GM19035 (cell line): ENCODE measurements around the gene MAGEB2.
"Not testable (repeated sequence)": the region's sequence is repeated elsewhere in the genome, so short reads cannot be mapped to it uniquely, and the experiment has no call there.

Source experiments
- ATAC-seq: cut with Tn5 transposase; IDR thresholded peaks from one replicate; pipeline ENCODE4 v1.9.1; 2021; ENCODE audit not compliant: unreplicated experiment

MAGEB2 gene, protein sequence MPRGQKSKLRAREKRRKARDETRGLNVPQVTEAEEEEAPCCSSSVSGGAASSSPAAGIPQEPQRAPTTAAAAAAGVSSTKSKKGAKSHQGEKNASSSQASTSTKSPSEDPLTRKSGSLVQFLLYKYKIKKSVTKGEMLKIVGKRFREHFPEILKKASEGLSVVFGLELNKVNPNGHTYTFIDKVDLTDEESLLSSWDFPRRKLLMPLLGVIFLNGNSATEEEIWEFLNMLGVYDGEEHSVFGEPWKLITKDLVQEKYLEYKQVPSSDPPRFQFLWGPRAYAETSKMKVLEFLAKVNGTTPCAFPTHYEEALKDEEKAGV

DNA sequence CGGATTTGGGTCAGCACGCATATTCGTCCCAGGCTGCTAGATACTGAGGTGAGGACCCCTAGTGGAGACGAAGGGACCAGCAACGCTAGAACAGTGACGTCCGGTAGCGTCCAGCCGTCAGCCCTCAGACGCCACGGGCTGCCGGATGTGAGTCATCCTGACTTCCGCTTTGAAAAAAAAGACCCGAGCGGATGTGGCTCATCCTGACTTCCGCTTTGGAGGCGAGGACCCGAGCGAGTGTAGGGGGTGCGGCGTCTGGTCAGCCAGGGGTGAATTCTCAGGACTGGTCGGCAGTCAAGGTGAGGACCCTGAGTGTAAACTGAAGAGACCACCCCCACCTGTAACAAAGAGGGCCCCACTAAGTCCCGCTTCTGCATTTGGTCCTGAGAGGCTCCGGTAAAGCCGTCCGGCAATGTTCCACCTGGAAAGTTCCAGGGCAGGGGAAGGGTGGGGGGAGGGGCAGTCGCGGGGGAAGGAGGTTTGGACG lies at the start of gene MAGEB2:
TSS of gene MAGEB2 (plus strand) at position 207 of the 487 bp plus-strand sequence. CDS start 3,018 bp downstream, outside the sequence.
- no peak for ATAC-seq

DNA sequence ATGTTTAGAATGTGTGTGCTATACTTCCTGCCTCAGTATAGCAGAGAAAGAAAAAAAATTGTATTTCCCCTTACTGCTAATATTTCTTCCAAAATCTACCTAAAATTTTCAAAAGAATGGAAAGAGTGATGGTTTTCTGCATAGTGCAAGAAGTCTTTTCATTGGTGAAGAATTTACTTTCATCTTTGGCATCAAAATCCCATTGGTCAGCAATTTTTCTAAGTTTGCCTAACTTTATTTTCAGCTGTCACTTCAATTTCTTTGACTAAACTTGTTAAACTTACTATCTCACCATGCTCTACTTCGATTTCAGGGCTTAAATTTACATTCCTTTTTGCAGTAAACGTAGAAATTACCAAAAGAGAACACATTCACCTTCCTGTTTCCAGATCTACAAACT lies 44.5 kb upstream of the MAGEB2 start:
- ATAC-seq: no peak

DNA sequence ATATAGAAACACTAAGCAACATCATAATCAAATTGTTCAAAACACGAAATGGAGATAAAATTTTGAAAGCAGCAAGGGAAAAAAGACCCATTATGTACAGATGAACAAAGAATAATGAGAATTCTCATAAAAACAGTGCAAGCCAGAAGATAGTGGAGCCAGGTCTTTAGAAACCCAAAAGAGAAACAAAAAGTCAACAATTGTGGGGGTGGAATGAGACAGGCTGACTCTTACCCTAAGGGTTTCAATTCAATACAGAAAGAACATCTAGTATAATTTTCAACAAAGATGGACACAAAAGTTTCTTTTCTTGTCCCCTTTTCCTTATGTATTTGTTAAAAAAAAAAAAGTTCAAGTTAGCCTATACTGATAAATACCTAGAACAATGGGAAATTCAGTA lies 34.0 kb upstream of the MAGEB2 start:
- peak; percentile 77 for ATAC-seq

DNA sequence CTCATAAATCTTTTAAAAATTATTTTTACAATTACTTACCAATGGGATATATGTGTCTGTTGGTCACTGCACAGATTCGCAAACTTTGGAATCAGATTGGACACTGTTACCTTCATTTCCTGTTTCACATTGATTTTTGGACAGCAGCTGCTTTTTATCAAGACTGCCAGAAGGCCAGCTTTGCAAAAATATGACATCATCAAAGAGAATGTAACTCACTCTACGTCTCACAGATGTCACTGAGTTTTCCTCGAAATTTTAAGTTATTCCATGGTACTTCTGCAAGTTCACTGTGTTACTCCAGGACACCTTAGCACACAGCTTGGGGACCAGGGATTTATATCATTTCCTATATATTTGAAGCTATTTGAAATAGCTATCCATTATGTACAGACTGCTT lies 31.8 kb upstream of the MAGEB2 start:
- ATAC-seq: no peak

DNA sequence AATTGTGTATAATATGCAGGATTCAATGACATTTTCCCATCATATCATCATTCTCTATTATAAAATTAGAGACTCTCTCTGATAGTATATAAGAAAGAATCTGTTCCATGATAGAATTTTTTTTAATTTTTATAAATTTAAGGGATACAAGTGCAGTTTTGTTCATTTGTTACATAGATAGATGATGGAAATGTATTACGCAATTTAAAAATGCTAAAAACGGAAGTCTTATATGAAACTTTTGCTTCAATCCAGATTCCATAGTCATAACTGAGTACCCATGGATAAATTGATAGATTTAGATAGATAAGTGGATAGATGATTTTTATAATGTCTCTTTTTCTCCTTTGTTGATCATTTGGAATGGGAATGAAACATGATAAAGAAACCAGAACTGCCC lies 24.9 kb upstream of the MAGEB2 start:
- ATAC-seq: no peak

DNA sequence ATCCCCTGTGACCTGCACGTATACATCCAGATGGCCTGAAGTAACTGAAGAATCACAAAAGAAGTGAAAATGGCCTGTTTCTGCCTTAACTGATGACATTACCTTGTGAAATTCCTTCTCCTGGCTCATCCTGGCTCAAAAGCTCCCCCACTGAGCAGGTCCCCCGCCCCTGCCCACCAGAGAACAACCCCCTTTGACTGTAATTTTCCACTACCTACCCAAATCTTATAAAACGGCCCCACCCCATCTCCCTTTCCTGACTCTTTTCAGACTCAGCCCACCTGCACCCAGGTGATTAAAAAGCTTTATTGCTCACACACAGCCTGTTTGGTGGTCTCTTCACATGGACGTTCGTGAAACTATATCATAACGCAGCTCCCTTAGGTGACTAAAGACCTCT lies 21.5 kb upstream of the MAGEB2 start:
- not testable (repeated sequence) for ATAC-seq

DNA sequence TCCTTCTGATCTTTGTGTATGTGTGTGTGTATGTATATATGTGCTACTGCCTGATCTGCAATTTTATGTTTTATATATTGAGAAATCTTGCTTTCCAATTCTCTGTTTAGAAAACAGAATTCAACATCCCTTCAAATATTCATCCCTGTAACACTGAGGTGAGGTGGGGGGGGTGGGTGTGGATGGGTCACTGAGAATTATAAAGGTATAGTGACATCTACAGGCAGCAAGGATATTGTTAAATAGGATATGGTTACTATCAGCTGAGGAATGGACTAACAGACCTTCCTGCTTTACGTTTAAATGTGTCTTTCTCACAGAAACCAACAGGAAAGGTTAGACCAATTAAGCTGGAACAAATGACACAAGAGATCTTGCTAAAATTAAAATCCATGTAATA lies 19.0 kb upstream of the MAGEB2 start:
- ATAC-seq: no peak

DNA sequence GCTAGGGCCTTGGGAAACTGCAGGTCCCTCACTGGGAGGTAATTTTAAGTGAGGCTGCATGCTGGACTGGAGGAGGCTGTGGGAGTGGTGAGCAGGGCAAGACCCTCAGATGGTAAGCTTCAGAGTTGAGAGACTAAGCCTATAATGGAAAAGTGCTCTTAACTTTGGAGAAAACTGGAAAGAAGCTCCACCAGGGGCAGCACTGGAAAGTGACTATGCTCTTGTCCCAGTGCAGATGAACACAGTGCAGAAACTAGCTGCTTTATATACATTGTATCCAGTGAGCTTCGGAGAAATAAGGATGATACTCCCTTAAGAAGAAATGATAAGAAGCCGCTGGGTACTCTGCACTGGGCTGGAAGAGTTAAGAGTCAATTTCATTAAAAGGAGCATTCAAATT lies 3.2 kb upstream of the MAGEB2 start:
- no peak for ATAC-seq

DNA sequence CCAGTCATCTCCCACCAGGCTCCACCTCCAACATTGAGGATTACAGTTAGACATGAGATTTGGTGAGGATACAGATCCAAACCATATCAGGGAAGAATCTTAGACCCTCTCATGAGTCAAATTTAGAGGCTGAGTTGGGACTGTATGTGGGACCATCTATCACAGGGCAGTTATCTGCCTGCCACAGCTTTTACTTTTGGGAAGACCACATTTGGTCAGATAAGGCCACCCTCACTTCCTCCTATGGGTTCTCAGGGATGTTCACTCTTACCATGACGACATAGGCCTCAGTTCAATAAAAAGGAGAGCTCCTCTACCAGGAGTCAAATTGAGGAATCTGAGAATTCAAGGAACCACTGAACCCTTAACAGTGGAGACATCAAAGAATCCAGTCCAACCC lies 2.1 kb downstream of the MAGEB2 start:
- ATAC-seq: no peak

DNA sequence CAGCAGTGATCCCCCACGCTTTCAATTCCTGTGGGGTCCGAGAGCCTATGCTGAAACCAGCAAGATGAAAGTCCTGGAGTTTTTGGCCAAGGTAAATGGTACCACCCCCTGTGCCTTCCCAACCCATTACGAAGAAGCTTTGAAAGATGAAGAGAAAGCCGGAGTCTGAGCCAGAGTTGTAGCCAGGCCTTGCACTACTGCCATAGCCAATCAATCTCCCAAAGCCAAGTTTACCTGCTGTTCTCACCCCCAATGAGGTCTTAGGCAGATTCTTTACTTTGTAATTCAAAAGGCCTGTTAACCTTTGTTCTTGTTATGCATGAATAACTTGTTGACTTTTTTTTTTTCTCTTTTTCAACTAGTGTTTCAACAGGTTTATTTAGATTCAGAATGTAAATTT lies 4.0 kb downstream of the MAGEB2 start:
- ATAC-seq: no peak

DNA sequence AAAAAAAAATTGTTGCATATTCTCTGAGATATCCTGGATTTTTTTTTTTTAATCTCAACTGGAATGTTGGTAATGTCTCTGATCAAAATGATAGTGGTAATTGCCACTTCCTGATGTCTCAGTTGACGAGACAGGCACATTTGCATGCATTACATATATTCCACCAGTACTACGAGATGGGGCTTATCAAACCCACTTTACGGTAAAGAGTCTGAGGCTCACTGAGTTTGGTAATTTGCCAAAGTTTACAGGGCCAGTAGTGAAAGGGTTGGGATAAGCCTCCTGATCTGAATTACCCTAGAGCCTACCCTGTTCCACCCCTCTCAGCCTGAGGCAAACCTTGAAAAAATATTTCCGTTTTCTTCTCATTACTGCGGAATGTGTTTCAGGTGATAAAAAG lies 5.3 kb downstream of the MAGEB2 start:
- ATAC-seq: no peak

DNA sequence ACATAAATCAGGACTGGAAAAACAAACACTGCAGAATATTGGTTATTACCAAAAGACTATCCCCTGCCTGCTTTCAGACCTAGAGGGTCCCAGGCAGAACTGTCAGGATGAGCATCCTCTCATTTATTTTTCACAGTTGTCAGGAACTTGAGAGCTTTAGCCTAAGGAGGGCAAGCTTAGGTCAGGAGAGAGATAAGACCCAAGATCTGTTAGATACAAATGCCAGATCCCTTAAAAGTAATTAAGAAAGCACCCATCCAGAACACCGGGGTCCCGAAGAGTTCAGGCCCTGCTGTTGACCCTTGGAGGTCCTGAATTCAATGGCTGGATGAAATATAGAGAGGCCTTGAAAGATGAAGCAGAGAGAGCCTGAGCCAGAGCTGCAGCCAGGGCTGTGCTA lies 9.2 kb downstream of the MAGEB2 start:
- ATAC-seq: no peak

DNA sequence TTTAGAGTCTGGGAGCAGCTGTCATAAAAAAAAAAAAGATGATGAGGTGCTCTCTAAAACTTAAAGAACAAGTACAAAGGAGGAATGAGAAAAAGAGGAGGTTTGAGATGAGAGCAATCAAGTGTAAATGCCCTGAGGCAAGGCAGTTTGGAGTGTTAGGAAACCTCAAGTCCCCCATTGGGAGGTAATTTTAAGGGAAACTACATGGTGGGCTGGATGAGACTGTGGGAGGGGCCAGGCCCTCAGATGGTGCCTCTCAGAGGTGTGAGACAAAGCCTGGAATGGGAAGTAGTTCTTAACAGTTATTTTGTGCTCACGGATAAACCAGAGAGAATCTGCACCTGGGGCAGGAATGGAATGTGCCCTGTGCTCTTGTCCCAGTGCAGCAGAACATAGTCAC lies 13.2 kb downstream of the MAGEB2 start:
- ATAC-seq: no peak

DNA sequence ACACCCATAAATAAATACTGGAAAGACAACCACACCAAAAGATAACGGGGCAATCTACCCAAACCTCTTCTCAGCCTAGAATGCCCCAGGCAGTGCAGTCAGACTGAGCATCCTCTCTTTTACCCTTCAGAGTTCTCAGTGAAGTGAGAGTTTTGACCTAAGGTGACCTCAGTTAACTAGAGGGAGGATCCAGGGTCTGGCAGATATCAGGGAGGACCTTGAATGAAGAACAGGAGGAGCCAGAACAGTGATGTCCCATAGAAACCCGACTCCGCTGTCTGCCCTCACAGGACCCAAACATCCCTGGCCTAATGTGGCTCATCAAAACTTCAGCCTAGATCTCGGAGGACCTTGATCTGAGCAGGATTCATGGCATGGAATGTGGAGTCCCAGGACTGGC lies 15.0 kb downstream of the MAGEB2 start, which contains the start of gene MAGEB3:
TSS of gene MAGEB3 (plus strand) at position 263 of the 400 bp plus-strand sequence. CDS start 5,268 bp downstream, outside the sequence.
- no peak for ATAC-seq

DNA sequence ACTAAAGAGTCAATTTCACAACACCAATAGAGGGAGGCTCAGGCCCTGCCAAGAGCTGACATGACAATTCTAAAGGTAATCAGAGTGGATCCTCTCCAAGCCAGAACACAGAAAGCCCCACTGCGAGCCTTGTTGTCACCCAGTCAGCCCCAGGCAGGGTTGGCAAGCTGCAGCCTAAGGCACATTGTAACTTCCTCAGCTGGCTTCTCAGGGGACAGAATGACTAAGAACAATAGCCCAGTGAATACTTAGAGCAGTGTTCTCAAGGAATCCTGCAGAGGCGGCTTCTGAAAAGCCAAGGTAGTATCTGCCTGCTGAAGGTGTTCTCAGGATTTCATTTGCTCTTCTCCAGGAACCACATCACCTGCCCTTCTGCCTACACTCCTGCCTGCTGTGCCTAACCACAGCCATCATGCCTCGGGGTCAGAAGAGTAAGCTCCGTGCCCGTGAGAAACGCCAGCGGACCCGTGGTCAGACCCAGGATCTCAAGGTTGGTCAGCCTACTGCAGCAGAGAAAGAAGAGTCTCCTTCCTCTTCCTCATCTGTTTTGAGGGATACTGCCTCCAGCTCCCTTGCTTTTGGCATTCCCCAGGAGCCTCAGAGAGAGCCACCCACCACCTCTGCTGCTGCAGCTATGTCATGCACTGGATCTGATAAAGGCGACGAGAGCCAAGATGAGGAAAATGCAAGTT lies 26.5 kb downstream of the MAGEB2 start, which contains the start of gene MAGEB4:
TSS of gene MAGEB4 (plus strand) at position 277 of the 692 bp plus-strand sequence. CDS start at position 413, 136 bp downstream.
- ATAC-seq: no peak

DNA sequence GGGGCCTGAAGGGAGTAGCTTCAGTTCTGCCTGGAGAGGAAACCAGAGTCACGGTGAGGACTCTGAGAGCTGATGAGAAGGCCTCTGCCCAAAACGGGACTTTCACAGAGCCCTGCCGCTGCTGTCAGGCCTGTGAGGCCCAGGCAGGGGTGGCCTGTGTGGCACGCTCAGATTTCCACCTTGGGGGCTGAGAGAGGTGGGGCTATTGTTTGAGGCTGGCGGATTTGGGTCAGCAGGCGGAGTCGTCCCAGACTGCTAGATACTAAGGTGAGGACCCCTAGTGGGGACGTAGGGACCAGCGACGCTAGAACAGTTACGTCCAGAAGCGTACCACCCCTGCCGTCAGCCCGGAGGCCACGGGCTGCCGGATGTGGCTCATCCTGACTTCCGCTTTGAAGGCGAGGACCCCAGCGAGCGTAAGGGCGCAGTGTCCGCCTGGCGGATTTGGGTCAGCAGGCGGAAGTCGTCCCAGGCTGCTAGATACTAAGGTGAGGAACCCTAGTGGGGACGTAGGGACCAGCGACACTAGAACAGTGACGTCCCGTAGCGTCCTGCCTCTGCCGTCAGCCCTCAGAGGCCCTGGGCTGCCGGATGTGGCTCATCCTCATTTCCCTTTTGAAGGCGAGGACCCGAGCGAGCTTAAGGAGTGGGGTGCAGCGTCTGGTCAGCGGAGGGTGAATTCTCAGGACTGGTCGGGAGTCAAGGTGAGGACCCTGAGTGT lies 31.6 kb downstream of the MAGEB2 start, which contains the start of gene MAGEB1:
TSS of gene MAGEB1 (plus strand) at position 378 of the 721 bp plus-strand sequence. CDS start 3,348 bp downstream, outside the sequence.
- ATAC-seq: no peak

DNA sequence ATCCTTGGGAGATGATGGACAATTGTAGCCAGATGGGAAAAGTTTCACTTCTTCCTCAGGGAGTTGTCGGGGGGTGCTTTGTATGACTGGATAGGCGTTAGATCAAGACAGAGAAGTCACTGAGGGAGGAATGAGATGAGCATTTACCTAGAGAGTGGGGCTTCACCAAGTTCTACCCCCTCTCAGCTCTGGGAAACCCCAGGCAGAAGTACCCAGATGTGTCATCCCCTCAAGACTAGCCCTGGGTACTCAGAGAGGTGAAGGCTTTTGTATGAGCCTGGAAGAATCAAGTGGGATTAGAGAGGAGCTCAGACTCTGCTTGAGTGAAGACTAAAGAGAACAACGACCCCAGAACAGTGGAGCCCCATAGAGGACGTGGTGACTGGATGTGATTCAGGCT lies 33.5 kb downstream of the MAGEB2 start:
- ATAC-seq: peak; percentile 67

DNA sequence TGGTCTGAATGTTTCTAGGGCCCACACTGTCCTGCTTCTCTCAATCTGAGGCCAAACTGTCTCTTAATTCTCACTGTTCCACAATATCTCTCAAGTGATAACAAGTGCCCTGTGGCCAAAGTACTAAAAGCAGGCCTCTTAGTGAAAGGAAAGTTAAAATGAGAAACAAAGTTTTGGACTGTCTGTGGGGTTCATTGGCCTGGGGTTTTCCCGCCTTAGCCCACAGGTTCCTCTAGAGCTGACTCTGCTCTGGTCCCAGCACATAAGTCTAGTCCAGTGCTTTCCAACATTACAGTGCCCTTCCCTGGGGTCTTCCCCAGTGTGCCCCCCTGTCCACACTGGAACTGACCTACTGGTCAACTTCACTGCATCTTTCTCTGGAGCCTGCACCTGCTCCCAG lies 37.9 kb downstream of the MAGEB2 start:
- peak; percentile 62 for ATAC-seq

DNA sequence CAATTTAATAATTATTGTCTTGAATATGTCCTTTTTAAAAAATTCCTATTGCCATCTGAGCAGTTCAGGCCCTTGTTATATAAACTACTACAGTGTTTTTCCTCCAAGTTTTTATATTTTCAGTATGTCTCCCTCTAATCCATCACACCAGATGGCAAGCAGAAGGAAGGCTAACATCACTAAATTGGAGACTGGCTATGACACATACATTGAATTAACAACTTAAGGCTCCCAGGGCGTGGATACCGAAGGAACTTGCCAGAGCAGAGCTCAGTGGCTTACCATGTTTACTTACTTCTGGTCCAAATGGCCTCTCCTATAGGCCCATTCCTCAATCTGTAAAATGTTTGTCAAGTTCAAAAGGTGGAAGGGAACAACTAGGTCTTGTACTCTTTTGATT lies 44.6 kb downstream of the MAGEB2 start:
- no peak for ATAC-seq

DNA sequence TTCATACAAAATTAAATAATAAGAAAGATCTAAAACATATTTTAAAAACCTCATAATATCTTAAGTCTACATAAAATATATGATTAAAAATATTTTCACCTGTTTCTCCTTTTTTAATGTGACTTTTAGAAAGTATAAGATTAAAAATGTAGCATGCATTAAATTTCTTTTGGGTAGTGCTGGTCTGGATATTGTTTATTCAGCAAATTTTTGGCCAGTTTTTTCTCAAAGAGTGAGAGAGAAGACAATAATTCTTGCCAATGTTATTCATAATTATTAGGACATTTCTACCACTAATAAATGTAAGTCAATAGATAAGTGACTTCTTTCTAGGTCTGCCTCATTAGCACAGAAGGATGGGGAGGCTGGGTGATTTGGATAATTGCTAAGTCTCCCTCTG lies 45.6 kb downstream of the MAGEB2 start:
- no peak for ATAC-seq

DNA sequence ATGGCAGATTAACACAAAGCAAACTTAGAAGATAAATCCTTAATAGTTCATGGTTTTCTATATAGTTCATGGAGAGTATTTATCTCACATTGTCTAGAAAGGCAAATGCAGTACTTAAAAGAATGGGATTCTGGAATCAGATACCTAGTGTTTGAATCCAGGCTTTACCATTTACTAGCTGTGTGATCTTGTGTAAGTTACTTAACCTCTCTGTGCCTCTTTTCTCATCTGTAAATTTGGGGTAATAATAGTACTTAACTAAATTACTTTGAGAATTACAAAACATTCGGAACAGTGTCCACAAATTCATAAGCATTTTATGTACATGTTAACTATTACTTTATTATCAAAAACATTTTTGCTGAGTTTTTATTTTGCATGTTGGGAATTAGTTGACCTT lies 47.4 kb downstream of the MAGEB2 start:
- ATAC-seq: no peak
